CD4-positive, alpha-beta T cell treated with Interleukin-10 for 1 hour (primary cell): ENCODE measurements around the gene MPHOSPH6.
"Not testable (repeated sequence)": the region's sequence is repeated elsewhere in the genome, so short reads cannot be mapped to it uniquely, and the experiment has no call there.

ENCODE experiments used
- DNase-seq: peaks from one replicate; pipeline ENCODE4 v3.0.0-alpha.2; 2020

The MPHOSPH6 gene

DNA sequence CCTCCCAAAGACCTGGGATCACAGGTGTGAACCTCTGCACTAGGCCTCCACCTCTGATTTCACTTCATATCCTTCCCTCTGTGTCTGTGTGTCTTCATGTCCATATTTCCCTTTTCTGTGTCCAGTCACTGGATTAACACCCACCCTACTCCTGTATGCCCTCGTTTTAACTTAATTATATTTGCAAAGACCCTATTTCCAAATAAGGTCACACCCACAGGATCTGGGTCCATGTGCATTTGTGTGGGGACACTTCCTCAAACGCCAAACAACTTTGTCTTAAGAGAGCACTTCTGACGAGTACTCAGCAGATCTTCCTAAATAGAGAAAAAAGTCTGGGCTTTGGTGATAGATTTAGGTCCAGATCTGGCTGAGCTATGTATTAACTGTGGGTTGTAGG, 56.3 kb downstream of the MPHOSPH6 start:
- DNase-seq, result no peak

- DNase-seq, result no peak
Measured at GRCh38 chr16:82111944-82112343, 58.1 kb downstream of the MPHOSPH6 start.

DNA sequence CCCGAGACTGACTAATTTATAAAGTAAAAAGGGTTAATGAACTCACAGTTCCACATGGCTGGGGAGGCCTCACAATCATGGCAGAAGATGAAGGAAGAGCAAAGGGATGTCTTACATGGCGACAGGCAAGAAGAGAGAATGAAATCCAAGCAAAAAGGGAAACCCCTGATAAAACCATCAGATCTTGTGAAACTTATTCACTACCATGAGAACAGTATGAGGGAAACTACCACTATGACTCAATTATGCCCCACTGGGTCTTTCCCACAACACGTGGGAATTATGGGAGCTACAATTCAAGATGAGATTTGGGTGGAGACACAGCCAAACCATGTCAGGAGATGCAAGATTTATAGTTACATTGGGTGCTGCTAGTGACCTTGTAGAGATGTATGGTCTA, 60.8 kb downstream of the MPHOSPH6 start:
- DNase-seq, result not testable (repeated sequence)

DNA sequence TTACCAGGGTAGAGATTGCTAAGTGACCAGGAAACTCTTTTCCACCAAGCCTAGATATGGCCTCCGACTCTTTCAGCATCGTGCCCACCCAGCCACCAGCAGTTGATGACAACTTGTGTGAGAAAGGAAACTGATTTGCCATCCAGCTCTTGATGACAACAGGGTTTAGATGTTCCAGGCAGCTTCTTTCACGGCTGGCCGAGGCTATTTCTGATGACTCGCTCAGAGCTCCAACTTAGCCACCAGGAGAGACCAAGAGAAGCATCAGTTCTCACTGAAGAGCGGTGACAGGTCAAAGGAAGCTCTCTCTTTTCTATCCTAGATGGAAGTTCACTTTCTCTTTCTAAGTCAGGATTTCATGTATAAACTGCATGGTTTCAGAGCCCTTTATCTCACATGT, 61.2 kb downstream of the MPHOSPH6 start:
- DNase-seq, result no peak

GRCh38 chr16:82108100-82108499, 61.9 kb downstream of the MPHOSPH6 start:
- DNase-seq, result no peak

DNA sequence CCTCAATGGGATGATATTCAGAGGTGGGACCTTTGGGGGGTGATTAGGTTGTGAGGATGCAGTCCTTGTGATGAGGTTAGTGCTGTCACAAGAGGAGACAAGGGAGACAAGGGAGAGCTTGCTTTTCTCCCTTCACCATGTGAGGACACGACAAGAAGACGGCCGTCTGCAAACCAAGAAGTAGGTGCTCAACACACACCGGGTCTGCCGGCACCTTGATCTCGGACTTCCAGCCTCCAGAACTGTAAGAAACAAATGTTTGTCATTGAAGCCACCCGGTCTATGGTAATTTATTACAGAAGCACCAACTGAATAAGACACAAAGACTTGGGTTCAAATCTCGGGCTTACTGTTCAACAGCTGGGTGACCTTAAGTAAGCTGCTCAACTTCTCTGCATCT, 64.9 kb downstream of the MPHOSPH6 start:
- no peak for DNase-seq
